GM19328 (cell line): ENCODE results near the gene DOHH.
"Not testable (repeated sequence)": the region's sequence is repeated elsewhere in the genome, so short reads cannot be mapped to it uniquely, and the experiment has no call there.

Source experiments
- ATAC-seq: cut with Tn5 transposase; IDR thresholded peaks from one replicate; pipeline ENCODE4 v1.9.1; 2021; ENCODE audit warnings: mild to moderate bottlenecking, moderate library complexity; ENCODE audit not compliant: unreplicated experiment

Gene DOHH

GRCh38 chr19:3520166-3521103 is 20.0 kb upstream of the DOHH start:
- no peak for ATAC-seq

GRCh38 chr19:3519126-3519525 is 18.7 kb upstream of the DOHH start:
- no peak for ATAC-seq

DNA sequence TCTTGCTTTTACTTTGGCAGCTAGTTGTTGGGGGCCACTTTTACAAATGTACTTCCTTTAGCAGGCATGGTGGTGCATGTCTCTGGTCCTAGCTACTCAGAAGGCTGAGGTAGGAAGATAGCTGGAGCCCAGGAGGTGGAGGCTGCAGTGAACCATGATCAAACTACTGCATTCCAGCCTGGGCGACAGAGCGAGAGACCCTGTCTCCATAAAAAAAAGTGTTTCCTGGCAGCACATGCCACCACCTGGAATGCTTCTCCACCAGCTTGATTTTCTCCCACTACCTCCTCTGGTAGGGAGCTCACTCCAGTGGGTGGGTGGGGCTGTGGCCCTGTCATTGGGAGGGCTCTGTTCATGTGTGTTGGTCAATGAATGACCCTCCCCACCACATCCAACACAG is 18.2 kb upstream of the DOHH start:
- no peak for ATAC-seq

- no peak for ATAC-seq
These were observed 17.8 kb upstream of the DOHH start for GRCh38 chr19:3518255-3518654.

- ATAC-seq: no peak
These were observed 17.2 kb upstream of the DOHH start for GRCh38 chr19:3517638-3518037.

DNA sequence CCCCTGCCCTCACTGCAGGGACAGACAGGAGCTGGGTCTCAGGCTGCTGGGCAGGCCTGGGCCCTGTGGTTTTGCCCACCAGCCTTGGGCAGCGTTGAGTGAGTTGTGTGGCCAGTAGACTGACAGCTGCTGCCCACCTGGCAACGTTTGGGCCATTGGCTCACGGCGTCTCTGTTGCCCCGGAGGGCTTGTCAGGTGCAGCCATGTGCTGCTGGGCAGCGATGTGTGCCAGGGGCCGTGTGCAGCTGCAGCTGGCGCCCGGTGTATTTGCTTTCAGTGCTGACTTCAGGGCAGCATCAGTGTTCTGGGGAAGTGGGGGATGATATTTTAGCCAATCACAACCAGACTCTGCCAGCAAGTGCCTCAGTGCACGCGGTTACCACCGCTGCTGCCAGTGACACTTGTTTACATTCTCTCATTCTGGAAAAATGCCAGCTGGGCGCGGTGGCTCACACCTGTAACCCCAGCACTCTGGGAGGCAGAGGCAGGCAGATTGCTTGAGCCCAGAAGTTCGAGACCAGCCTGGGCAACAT is 16.3 kb upstream of the DOHH start:
- ATAC-seq: no peak

DNA sequence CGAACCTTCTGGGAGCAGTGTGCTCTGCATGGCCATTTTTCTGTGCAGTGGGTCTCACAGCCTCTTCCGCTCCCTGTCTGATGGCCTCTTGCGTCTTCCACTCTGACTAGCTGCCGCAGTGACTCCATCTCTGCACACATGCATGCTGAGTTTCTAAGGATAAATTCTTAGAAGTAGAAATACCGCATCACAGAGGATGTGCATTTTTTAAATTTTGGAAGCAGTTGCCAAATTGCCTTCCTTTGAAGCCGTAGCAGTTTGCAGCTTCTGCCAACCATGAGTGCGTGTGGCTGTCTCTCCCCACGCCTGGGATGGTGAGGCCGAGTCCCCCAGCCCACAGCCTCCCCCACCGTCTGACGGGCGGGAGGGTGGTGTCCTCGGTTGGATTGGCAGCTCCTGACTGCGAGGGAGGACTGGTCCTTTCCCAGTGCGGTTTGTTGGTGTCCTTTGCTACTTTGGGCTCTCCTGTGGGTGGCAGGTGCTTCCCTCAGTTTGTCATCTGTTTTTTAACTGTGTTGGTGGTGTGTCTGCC is 15.5 kb upstream of the DOHH start:
- no peak for ATAC-seq

- ATAC-seq: no peak
These were observed 14.5 kb upstream of the DOHH start for GRCh38 chr19:3514930-3515329.

- no peak for ATAC-seq
These were observed 13.0 kb upstream of the DOHH start for GRCh38 chr19:3513229-3514140.

GRCh38 chr19:3512562-3513228 is 12.2 kb upstream of the DOHH start:
- no peak for ATAC-seq

- ATAC-seq: no peak
These were observed 11.2 kb upstream of the DOHH start for GRCh38 chr19:3511506-3512251.

- ATAC-seq: no peak
These were observed 10.3 kb upstream of the DOHH start for GRCh38 chr19:3510727-3511126.

DNA sequence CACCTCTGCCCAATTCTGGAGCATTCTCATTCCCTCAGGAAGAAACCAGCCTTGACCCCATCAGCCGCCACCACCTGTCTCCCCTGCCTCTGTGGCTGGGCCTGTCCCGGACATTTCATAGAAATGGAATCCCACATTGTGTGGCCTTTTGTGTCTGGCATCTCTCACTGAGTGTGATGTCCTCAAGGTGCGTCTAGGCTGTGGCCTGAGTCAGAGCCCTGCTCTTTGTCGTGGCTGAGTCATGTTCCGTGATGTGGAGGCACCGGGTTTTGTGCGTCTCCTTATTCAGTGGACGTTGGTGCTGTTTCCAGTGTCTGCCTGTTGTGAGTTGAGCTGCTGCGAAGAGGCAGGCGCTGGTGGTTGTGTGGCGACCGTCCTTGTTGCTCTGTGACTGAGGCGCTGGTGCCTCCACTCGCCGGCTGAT is 9.1 kb upstream of the DOHH start:
- no peak for ATAC-seq

GRCh38 chr19:3508771-3509535 is 8.5 kb upstream of the DOHH start:
- ATAC-seq: no peak

GRCh38 chr19:3508121-3508661 is 7.7 kb upstream of the DOHH start:
- ATAC-seq: not testable (repeated sequence)

DNA sequence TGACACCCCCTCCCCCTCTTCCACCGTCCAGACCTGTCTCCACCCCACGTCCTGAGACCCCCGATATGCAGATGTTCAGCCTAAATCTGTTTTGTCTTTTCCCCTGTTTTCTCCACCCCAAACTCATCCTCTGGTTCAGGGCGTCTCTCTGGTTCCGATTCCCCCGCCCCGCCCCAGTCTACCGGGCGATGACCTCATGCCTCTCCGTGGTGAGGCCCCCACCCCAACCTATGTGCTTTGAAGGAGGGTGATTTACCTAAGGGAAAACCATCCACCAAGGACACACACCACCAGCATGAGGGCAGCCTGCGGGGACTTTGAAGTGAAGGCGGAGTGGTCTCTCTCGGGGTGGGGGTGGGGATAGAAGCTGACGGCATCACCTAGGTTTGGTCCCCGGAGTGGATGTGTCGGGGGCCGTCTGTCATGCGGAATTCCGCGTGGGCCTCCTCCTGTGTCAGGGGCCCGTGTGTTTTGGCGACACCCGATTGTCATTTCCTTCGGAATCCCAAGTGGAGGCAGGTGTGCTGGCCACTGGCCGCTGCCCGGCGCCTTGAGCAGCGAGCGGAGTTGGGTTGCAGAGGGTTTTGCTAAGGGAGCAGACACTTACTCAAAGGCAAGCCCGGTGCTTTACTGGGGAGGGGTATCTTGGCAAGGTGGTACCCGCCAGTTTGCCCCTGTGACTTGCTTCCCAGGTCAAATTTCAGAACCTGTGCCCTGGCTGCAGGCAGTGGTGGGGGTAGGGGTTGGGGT is 7.1 kb upstream of the DOHH start:
- no peak for ATAC-seq

- peak; percentile 30 for ATAC-seq
These were observed 6.2 kb upstream of the DOHH start for GRCh38 chr19:3506384-3507340.
